IgD-negative memory B cell (primary cell): ENCODE results near the gene RGS19. TPM values are rescaled to one million over a fixed set of nuclear protein-coding genes. Genes with fewer than 3 reads are reported as not detected.

Experiments used
- H3K27ac Mint-ChIP-seq, 3 donors: one replicate each; pipeline ENCODE4 v1.8.0; 2020 to 2022; ENCODE audit warnings: mild to moderate bottlenecking in 3 of 3, mixed read lengths in 3 of 3, moderate library complexity in 1 of 3
- H3K27me3 Mint-ChIP-seq: one replicate; pipeline ENCODE4 v1.8.0; 2021; ENCODE audit warnings: mixed read lengths
- H3K36me3 Mint-ChIP-seq: one replicate; pipeline ENCODE4 v1.8.0; 2020; ENCODE audit warnings: mild to moderate bottlenecking, mixed read lengths
- H3K4me1 Mint-ChIP-seq, 3 donors: one replicate each; pipeline ENCODE4 v1.8.0; 2020 to 2022; ENCODE audit warnings: mixed read lengths in 3 of 3, mild to moderate bottlenecking in 1 of 3
- H3K4me3 Mint-ChIP-seq, 4 donors: one replicate each; pipeline ENCODE4 v1.8.0; 2020 to 2022; ENCODE audit warnings: mild to moderate bottlenecking in 4 of 4, mixed read lengths in 4 of 4, moderate library complexity in 3 of 4
- H3K9me3 Mint-ChIP-seq, 3 donors: one replicate each; pipeline ENCODE4 v1.8.0; 2020 to 2021; ENCODE audit warnings: mixed read lengths in 3 of 3, mild to moderate bottlenecking in 1 of 3
- polyA plus RNA-seq: library from polyadenylated mRNA; unstranded; fragments of 300-500 nt; fragmentation: Illumina TruSeq; gene quantifications from one replicate; pipeline ENCODE4 v1.2.3, GENCODE V29; 2021

The RGS19 gene
- polyA plus RNA-seq, 1 donor from 2014 or later: 202 TPM

GRCh38 chr20:64049878-64050260 is 29.4 kb downstream of the RGS19 start:
- no peaks in the 10 kb centered on the region for H3K36me3 Mint-ChIP-seq
- no peaks in the 10 kb centered on the region for H3K9me3 Mint-ChIP-seq
- peaks cover 0 to 4% (median 0%) of the 10 kb centered on the region in 3 donors for H3K4me1 Mint-ChIP-seq
- no peak overlapping the region for H3K27ac Mint-ChIP-seq
- H3K4me3 Mint-ChIP-seq: peak overlapping the region in 2 of 4 donors; percentile 45 to 67
- peaks cover 47% of the 10 kb centered on the region for H3K27me3 Mint-ChIP-seq

GRCh38 chr20:64049060-64049877 is 30.0 kb downstream of the RGS19 start, which contains the start of gene SOX18:
Gene SOX18 (minus strand): TSS chr20:64049639. CDS start chr20:64049516, 123 bp downstream.
- peaks cover 0 to 4% (median 0%) of the 10 kb centered on the region in 3 donors for H3K4me1 Mint-ChIP-seq
- no peaks in the 10 kb centered on the region for H3K9me3 Mint-ChIP-seq
- peaks cover 47% of the 10 kb centered on the region for H3K27me3 Mint-ChIP-seq
- no peaks in the 10 kb centered on the region for H3K36me3 Mint-ChIP-seq
- H3K4me3 Mint-ChIP-seq: peak within 1 kb of the TSS in 3 of 4 donors; percentile 48 to 70 (median 58)
- peak within 1 kb of the TSS in 1 of 3 donors; percentile 48 for H3K27ac Mint-ChIP-seq

GRCh38 chr20:64048402-64049044 is 30.8 kb downstream of the RGS19 start:
- H3K9me3 Mint-ChIP-seq: no peaks in the 10 kb centered on the region
- no peak overlapping the region for H3K27ac Mint-ChIP-seq
- no peaks in the 10 kb centered on the region for H3K36me3 Mint-ChIP-seq
- H3K4me3 Mint-ChIP-seq: no peak overlapping the region
- peaks cover 45% of the 10 kb centered on the region for H3K27me3 Mint-ChIP-seq
- H3K4me1 Mint-ChIP-seq: peaks cover 0 to 4% (median 4%) of the 10 kb centered on the region in 3 donors

GRCh38 chr20:64047968-64048401 is 31.3 kb downstream of the RGS19 start:
- Mint-ChIP-seq H3K27me3 (peaks cover 40% of the 10 kb centered on the region), H3K4me3 (peak overlapping the region in 1 of 4 donors; percentile 16), H3K4me1 (peaks cover 0 to 5% (median 1%) of the 10 kb centered on the region in 3 donors), H3K27ac (no peak overlapping the region), H3K9me3 (no peaks in the 10 kb centered on the region), H3K36me3 (no peaks in the 10 kb centered on the region)

DNA sequence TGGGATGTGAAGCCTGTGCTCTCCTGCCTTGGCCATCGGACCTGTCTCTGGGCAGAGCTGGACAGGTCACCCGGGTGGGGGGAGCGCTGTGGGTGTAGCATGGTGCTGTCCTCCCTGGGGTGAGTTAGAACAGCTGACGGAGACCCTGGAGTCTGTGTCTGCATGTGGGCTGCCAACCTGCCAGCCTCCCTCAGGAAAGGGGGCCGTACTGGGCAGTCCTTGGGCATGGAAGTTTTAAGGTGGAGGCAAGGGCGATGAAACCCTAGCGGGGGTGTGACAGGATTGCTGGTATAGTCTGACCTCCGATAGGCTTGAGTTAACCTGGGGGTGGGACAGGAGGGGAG is 32.3 kb downstream of the RGS19 start:
- Mint-ChIP-seq H3K4me3 (no peak overlapping the region), H3K27ac (no peak overlapping the region), H3K36me3 (no peaks in the 10 kb centered on the region), H3K4me1 (peaks cover 0 to 5% (median 3%) of the 10 kb centered on the region in 3 donors), H3K9me3 (no peaks in the 10 kb centered on the region), H3K27me3 (peaks cover 37% of the 10 kb centered on the region)

DNA sequence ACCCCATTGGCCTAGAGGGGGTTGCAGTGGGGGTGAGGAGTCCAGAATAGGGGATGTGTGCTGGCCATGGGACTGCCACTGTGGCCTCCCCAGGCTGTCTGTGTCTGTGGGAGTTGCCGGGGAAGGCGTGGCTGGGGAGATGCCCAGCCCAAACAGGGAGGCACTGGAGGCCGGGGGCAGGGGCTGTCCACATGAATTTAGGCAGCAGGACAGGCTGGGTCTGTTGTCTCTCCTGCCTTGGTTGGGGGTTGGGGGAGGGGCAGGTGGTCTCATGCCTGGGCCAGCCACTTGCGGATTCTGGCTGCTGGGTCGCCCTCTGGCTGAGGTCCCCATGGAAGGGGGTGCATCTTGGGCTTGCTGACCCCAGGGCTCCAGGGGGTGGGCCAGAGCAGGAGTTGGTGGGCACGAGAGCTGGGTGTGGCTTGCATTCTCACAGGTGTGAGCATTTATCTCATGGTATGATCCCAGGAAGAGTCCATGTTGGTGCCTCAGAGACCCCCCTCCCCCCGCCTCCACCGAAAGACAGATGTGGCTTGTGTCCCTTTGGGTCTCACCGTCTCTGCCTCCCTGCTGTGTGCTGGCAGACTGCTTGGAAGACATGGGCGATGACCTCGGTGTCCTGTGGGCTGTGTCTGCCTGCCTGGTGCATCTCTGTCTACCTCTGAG is 33.8 kb downstream of the RGS19 start:
- peaks cover 0 to 5% (median 3%) of the 10 kb centered on the region in 3 donors for H3K4me1 Mint-ChIP-seq
- H3K9me3 Mint-ChIP-seq: no peaks in the 10 kb centered on the region
- no peaks in the 10 kb centered on the region for H3K36me3 Mint-ChIP-seq
- H3K27ac Mint-ChIP-seq: no peak overlapping the region
- no peak overlapping the region for H3K4me3 Mint-ChIP-seq
- peaks cover 27% of the 10 kb centered on the region for H3K27me3 Mint-ChIP-seq

GRCh38 chr20:64044484-64045247 is 34.7 kb downstream of the RGS19 start:
- Mint-ChIP-seq H3K4me1 (peaks cover 0 to 12% (median 3%) of the 10 kb centered on the region in 3 donors), H3K27me3 (peaks cover 26% of the 10 kb centered on the region), H3K4me3 (peak overlapping the region in 1 of 4 donors; percentile 54), H3K36me3 (no peaks in the 10 kb centered on the region), H3K9me3 (no peaks in the 10 kb centered on the region), H3K27ac (peak overlapping the region in 1 of 3 donors; percentile 71)

- H3K4me3 Mint-ChIP-seq: peak overlapping the region in 3 of 4 donors; percentile 54 to 86 (median 83)
- H3K4me1 Mint-ChIP-seq: peaks cover 0 to 13% (median 2%) of the 10 kb centered on the region in 3 donors
- peaks cover 26% of the 10 kb centered on the region for H3K27me3 Mint-ChIP-seq
- no peak overlapping the region for H3K27ac Mint-ChIP-seq
- H3K9me3 Mint-ChIP-seq: no peaks in the 10 kb centered on the region
- no peaks in the 10 kb centered on the region for H3K36me3 Mint-ChIP-seq
Observed at GRCh38 chr20:64043768-64044167, 35.5 kb downstream of the RGS19 start.

DNA sequence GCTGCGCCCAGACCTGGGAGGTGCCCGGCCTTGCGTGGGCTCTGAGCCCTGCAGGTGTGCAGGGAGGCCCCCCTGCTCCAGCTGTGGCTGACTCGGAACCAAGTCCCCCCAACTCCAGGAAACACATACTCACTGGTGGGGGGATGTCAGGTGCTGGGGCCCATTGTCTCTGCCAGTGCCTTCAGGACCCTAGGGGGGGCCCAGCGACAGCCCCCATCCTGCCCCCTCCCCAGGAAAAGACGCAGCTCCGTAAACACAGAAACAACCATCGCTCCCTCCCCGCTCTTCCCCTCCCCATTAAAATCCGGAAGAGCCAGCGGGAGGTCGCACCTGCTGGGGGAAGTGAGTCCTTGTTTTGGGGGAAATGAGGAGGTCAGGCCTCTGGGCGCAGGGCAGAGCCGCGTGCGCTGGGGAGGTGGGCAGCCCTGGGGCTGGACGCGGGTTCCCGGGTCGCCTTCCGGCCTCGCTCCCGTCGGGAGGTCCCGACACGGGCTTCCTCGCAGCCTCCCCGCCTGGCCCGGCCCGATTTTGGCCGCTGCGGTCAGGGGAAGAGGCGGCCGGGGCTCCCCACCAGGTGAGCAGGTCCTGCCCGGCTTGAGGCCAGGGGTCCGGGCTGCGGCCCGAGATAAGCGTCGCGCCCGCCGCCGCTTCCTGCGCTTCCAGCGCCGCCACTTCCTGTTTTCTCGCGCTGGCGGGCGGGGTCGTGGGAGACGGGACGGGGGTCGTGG is 37.1 kb downstream of the RGS19 start:
- H3K9me3 Mint-ChIP-seq: no peaks in the 10 kb centered on the region
- H3K36me3 Mint-ChIP-seq: no peaks in the 10 kb centered on the region
- H3K4me1 Mint-ChIP-seq: peaks cover 2 to 13% (median 5%) of the 10 kb centered on the region in 3 donors
- H3K4me3 Mint-ChIP-seq: peak overlapping the region in 3 of 4 donors; percentile 75 to 90 (median 89)
- H3K27me3 Mint-ChIP-seq: peaks cover 24% of the 10 kb centered on the region
- H3K27ac Mint-ChIP-seq: no peak overlapping the region

DNA sequence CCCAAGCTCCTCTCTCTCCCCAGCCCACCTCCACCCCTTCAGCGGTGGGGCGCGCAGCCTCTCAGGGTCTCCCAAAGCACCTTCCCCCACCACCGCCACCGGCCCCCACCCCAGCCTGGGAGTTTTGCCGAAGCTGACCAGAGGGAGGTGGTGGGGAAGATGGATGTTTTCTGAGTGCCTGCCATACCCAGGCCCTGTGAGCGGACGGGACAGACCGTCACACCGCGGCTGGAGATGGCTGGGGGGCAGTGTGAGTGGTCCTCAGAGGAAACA is 37.6 kb downstream of the RGS19 start:
- Mint-ChIP-seq H3K27me3 (peaks cover 19% of the 10 kb centered on the region), H3K36me3 (no peaks in the 10 kb centered on the region), H3K4me1 (peaks cover 2 to 13% (median 5%) of the 10 kb centered on the region in 3 donors), H3K27ac (no peak overlapping the region), H3K4me3 (peak overlapping the region in 3 of 4 donors; percentile 75 to 90 (median 89)), H3K9me3 (no peaks in the 10 kb centered on the region)

GRCh38 chr20:64041040-64041780 is 38.1 kb downstream of the RGS19 start:
- Mint-ChIP-seq H3K9me3 (no peaks in the 10 kb centered on the region), H3K36me3 (no peaks in the 10 kb centered on the region), H3K4me1 (peaks cover 2 to 13% (median 5%) of the 10 kb centered on the region in 3 donors), H3K27me3 (peaks cover 15% of the 10 kb centered on the region), H3K27ac (no peak overlapping the region), H3K4me3 (peak overlapping the region in 3 of 4 donors; percentile 57 to 90 (median 57))

GRCh38 chr20:64040231-64041039 is 38.9 kb downstream of the RGS19 start:
- no peaks in the 10 kb centered on the region for H3K36me3 Mint-ChIP-seq
- peak overlapping the region; percentile 33 to 58 (median 42) for H3K4me3 Mint-ChIP-seq
- peak overlapping the region in 1 of 3 donors; percentile 77 for H3K27ac Mint-ChIP-seq
- peaks cover 2 to 13% (median 5%) of the 10 kb centered on the region in 3 donors for H3K4me1 Mint-ChIP-seq
- peaks cover 12% of the 10 kb centered on the region for H3K27me3 Mint-ChIP-seq
- no peaks in the 10 kb centered on the region for H3K9me3 Mint-ChIP-seq
